ENCODE measurements around the gene WBP1L.

DNA sequence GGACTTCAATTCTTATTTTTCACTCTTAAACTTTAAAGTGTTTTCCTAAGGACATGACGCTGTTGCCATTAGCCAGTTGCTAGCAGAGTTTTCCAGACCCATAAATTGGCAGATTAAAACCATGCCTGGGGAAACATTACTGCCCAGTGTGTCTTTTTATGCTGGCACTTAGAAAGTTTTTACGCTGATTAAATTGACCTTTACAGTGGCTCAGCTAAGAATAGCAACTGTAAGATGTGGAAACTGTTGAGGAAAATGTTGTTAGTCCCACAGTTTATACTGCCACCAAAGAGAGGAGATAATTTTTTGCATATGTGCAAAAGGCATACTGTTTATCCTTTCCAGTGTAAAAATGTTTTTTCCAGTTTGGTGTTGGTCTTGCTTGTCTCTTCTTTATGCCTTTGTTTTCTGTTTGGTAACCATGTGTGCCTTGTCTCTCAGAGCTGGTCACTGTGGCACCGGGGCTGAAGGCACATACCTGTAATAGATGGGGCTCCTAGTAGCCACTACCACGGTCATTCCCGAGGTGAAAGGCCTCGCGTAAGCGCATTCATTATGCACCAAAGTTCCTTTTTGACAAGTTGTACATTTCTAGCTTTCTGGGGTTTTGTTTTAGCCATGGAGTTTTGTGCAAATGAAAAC, 48.1 kb downstream of the WBP1L start:
- TF ChIP-seq, protein P1, sequence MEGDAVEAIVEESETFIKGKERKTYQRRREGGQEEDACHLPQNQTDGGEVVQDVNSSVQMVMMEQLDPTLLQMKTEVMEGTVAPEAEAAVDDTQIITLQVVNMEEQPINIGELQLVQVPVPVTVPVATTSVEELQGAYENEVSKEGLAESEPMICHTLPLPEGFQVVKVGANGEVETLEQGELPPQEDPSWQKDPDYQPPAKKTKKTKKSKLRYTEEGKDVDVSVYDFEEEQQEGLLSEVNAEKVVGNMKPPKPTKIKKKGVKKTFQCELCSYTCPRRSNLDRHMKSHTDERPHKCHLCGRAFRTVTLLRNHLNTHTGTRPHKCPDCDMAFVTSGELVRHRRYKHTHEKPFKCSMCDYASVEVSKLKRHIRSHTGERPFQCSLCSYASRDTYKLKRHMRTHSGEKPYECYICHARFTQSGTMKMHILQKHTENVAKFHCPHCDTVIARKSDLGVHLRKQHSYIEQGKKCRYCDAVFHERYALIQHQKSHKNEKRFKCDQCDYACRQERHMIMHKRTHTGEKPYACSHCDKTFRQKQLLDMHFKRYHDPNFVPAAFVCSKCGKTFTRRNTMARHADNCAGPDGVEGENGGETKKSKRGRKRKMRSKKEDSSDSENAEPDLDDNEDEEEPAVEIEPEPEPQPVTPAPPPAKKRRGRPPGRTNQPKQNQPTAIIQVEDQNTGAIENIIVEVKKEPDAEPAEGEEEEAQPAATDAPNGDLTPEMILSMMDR (IDR thresholded peaks at IDR 0.05; ENCODE audit: low read depth, low read length) = no peak
- TF ChIP-seq, protein P2, sequence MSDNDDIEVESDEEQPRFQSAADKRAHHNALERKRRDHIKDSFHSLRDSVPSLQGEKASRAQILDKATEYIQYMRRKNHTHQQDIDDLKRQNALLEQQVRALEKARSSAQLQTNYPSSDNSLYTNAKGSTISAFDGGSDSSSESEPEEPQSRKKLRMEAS (IDR thresholded peaks at IDR 0.05; ENCODE audit: low read depth, low read length) = no peak
